ENCODE measurements around the gene IL18R1.

GRCh38 chr2:102423368-102423767, 67.8 kb downstream of the IL18R1 start:
- TF ChIP-seq CTCF (IDR thresholded peaks at IDR 0.05) (no peak), POLR2A (IDR thresholded peaks at IDR 0.05) (no peak)
